ENCODE data around the gene ZNF383.
"Not testable (repeated sequence)": the region's sequence is repeated elsewhere in the genome, so short reads cannot be mapped to it uniquely, and the experiment has no call there.

DNA sequence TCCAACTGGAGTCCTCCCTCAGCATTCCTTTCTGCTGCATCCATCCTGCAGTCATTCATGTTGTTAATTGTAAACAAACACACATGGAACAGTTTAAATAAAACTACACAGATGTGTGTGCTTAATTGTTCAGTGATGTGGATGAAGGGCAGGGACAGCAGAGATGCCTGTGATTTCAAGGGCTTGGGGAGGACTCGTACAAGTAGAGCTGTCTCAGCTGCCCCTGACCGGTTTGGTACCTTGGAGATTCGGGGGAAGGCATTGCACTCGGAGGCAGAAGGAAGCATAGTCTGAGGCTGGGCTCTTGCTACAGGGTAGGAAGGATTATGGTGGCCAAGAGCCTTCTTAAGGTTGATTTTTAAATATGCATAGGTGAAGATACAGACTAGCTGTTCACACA is 49.7 kb downstream of the ZNF383 start:
- TF ChIP-seq, protein P1, sequence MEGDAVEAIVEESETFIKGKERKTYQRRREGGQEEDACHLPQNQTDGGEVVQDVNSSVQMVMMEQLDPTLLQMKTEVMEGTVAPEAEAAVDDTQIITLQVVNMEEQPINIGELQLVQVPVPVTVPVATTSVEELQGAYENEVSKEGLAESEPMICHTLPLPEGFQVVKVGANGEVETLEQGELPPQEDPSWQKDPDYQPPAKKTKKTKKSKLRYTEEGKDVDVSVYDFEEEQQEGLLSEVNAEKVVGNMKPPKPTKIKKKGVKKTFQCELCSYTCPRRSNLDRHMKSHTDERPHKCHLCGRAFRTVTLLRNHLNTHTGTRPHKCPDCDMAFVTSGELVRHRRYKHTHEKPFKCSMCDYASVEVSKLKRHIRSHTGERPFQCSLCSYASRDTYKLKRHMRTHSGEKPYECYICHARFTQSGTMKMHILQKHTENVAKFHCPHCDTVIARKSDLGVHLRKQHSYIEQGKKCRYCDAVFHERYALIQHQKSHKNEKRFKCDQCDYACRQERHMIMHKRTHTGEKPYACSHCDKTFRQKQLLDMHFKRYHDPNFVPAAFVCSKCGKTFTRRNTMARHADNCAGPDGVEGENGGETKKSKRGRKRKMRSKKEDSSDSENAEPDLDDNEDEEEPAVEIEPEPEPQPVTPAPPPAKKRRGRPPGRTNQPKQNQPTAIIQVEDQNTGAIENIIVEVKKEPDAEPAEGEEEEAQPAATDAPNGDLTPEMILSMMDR (IDR thresholded peaks at IDR 0.05 in 2 of 3, conservative IDR thresholded peaks at IDR 0.05 in 1 of 3; ENCODE audit: borderline replicate concordance in 1 of 3, insufficient read depth in 1 of 3, low read depth in 2 of 3, low read length in 2 of 3) = not testable (repeated sequence)
- not testable (repeated sequence) for TF ChIP-seq POLR2AphosphoS5 (IDR thresholded peaks at IDR 0.05; ENCODE audit: low read depth, low read length); POLR2A (IDR thresholded peaks at IDR 0.05; ENCODE audit: borderline replicate concordance, extremely low read depth, insufficient read depth, insufficient read length); CEBPB (IDR thresholded peaks at IDR 0.05; ENCODE audit: low read depth); YY1 (IDR thresholded peaks at IDR 0.05; ENCODE audit: extremely low read depth, insufficient replicate concordance, low read depth, low read length); SIN3A (IDR thresholded peaks at IDR 0.05; ENCODE audit: low read depth); EZH2 (IDR thresholded peaks at IDR 0.05); RAD21 (IDR thresholded peaks at IDR 0.05; ENCODE audit: low read depth)
- TF ChIP-seq, protein P2, sequence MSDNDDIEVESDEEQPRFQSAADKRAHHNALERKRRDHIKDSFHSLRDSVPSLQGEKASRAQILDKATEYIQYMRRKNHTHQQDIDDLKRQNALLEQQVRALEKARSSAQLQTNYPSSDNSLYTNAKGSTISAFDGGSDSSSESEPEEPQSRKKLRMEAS (IDR thresholded peaks at IDR 0.05) = not testable (repeated sequence)
- TF ChIP-seq, protein P3, sequence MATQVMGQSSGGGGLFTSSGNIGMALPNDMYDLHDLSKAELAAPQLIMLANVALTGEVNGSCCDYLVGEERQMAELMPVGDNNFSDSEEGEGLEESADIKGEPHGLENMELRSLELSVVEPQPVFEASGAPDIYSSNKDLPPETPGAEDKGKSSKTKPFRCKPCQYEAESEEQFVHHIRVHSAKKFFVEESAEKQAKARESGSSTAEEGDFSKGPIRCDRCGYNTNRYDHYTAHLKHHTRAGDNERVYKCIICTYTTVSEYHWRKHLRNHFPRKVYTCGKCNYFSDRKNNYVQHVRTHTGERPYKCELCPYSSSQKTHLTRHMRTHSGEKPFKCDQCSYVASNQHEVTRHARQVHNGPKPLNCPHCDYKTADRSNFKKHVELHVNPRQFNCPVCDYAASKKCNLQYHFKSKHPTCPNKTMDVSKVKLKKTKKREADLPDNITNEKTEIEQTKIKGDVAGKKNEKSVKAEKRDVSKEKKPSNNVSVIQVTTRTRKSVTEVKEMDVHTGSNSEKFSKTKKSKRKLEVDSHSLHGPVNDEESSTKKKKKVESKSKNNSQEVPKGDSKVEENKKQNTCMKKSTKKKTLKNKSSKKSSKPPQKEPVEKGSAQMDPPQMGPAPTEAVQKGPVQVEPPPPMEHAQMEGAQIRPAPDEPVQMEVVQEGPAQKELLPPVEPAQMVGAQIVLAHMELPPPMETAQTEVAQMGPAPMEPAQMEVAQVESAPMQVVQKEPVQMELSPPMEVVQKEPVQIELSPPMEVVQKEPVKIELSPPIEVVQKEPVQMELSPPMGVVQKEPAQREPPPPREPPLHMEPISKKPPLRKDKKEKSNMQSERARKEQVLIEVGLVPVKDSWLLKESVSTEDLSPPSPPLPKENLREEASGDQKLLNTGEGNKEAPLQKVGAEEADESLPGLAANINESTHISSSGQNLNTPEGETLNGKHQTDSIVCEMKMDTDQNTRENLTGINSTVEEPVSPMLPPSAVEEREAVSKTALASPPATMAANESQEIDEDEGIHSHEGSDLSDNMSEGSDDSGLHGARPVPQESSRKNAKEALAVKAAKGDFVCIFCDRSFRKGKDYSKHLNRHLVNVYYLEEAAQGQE (IDR thresholded peaks at IDR 0.05; ENCODE audit: low read depth) = not testable (repeated sequence)

Measured in HCT116 (cell line).